Liver (tissue), 3 donors: ENCODE measurements around the gene B3GALNT2.

Experiments
- CTCF ChIP-seq: fragments of 150-350 bp; IDR thresholded peaks from 2 replicates; pipeline ENCODE4 v1.5.1; 2017; ENCODE audit warnings: improper control_type of control experiment, low read depth, low read length; ENCODE audit not compliant: missing input control
- FOXA1 ChIP-seq: IDR thresholded peaks from 2 replicates; pipeline ENCODE4 v1.6.1; 2016; ENCODE audit warnings: antibody characterized with exemption
- GABPA ChIP-seq, 2 donors: IDR thresholded peaks in 1 of 2; conservative IDR thresholded peaks in 1 of 2; 2 replicates each; pipeline ENCODE4 v1.6.1; 2016; ENCODE audit warnings: antibody characterized with exemption in 2 of 2, mild to moderate bottlenecking in 1 of 2, moderate library complexity in 1 of 2
- HNF4A ChIP-seq, 2 donors: conservative IDR thresholded peaks; 2 replicates each; pipeline ENCODE4 v1.6.1; 2016; ENCODE audit warnings: antibody characterized with exemption in 2 of 2, mild to moderate bottlenecking in 2 of 2
- JUND ChIP-seq, 2 donors: IDR thresholded peaks; 2 replicates each; pipeline ENCODE4 v1.6.1; 2016; ENCODE audit warnings: antibody characterized with exemption in 2 of 2
- MAX ChIP-seq: IDR thresholded peaks from 2 replicates; pipeline ENCODE4 v1.6.1; 2016; ENCODE audit warnings: antibody characterized with exemption
- NR2F2 ChIP-seq: IDR thresholded peaks from 2 replicates; pipeline ENCODE4 v1.6.1; 2016; ENCODE audit warnings: antibody characterized with exemption
- REST ChIP-seq: IDR thresholded peaks from 2 replicates; pipeline ENCODE4 v1.6.1; 2016; ENCODE audit warnings: antibody characterized with exemption, mild to moderate bottlenecking
- SP1 ChIP-seq: IDR thresholded peaks from 2 replicates; pipeline ENCODE4 v1.6.1; 2018; ENCODE audit warnings: antibody characterized with exemption, mild to moderate bottlenecking
- TAF1 ChIP-seq: conservative IDR thresholded peaks from 2 replicates; pipeline ENCODE4 v1.6.1; 2016; ENCODE audit warnings: antibody characterized with exemption, mild to moderate bottlenecking
- YY1 ChIP-seq: IDR thresholded peaks from 2 replicates; pipeline ENCODE4 v1.6.1; 2016; ENCODE audit warnings: antibody characterized with exemption, mild to moderate bottlenecking
- ZBTB33 ChIP-seq: IDR thresholded peaks from 2 replicates; pipeline ENCODE4 v1.6.1; 2016; ENCODE audit warnings: antibody characterized with exemption
- donor health status: healthy.
- donor health status: healthy.

GRCh38 chr1:235426680-235427079, 77.6 kb downstream of the B3GALNT2 start:
- no peak for TF ChIP-seq NR2F2
- no peak for TF ChIP-seq JUND (IDR thresholded peaks at IDR 0.05)
- no peak for TF ChIP-seq MAX
- TF ChIP-seq CTCF = no peak
- TF ChIP-seq YY1 = no peak
- no peak for TF ChIP-seq REST
- no peak for TF ChIP-seq SP1
- TF ChIP-seq TAF1 = no peak
- no peak for TF ChIP-seq GABPA (IDR thresholded peaks at IDR 0.05 in 1 of 2, conservative IDR thresholded peaks at IDR 0.05 in 1 of 2)
- TF ChIP-seq FOXA1 = no peak
- no peak for TF ChIP-seq ZBTB33
- TF ChIP-seq HNF4A (conservative IDR thresholded peaks at IDR 0.05) = no peak
